HG02884 (cell line): ENCODE data around the gene UBR4.

ENCODE experiments used
- ATAC-seq: cut with Tn5 transposase; IDR thresholded peaks from one replicate; pipeline ENCODE4 v1.9.1; 2021; ENCODE audit warnings: mild to moderate bottlenecking, moderate library complexity; ENCODE audit not compliant: unreplicated experiment

Gene UBR4

DNA sequence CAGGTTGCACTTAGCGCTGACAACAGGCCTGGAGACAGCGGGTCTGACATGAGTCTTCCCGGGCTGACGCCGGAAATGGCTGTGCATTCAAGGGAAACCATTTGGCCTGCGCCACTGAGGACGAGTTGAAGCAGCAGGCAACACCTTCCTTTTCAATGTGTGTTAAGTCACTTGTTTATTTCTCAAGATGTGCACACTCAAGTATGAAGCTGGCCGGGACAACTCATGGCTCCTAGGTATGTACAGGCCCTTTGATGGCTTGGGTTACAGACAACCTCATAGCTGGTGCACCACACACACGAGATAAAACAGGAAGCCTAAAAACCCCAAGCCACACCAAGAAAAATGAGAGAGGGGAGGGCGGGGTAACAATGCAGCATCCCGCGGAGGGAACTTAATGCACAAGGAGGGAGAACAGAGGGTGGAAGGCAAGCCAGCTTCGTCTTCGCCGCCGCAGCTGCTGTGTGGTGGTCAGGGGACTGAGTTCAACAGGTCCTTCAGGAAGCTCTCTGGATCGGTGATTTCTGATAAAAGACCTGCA is 135.6 kb downstream of the UBR4 start:
- no peak for ATAC-seq

DNA sequence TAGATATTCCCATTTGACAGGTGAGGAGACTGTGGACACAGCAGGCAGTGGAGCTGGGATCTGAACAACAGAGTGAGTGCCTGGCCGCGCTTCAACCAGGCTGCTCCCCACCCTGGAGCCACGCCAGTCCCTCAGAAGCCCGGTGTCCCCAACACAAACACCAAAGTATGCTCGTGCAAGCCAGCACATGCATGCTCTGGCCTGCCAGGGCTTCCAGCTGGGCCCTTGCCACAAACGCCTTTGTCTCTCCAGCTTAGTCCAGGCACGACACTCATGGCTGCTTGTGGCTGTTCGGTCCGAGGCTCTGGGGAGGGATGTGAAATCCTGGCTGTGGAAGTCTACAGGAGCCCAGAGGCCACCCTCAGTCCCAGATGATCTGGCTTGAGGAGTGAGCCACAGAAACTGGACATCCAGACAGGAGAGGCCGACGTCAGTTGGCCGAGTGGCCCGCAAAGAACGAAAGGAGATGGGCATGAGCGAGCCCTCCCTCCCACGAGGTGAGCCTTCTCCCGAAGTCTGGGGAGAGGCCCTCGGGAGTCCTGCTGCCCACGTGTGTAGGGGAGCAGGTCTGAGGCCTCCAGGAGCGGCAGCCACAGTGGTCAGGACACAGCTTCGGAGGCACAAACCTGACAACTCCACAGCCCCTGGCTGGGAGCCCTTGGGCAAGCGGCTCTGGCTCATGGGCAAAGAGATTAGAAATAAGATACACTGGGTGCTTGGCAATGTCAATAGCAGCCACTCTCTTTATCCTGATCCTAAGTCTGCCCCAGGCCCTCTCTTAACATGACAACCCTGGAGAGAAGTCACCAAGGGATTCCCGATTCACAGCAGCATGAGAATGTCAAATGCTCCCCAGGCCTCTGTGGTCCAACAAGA is 136.5 kb downstream of the UBR4 start:
- no peak for ATAC-seq

- ATAC-seq: no peak
These were observed 137.6 kb downstream of the UBR4 start for GRCh38 chr1:19072285-19072981.

- ATAC-seq: no peak
These were observed 138.3 kb downstream of the UBR4 start for GRCh38 chr1:19071674-19072281.

DNA sequence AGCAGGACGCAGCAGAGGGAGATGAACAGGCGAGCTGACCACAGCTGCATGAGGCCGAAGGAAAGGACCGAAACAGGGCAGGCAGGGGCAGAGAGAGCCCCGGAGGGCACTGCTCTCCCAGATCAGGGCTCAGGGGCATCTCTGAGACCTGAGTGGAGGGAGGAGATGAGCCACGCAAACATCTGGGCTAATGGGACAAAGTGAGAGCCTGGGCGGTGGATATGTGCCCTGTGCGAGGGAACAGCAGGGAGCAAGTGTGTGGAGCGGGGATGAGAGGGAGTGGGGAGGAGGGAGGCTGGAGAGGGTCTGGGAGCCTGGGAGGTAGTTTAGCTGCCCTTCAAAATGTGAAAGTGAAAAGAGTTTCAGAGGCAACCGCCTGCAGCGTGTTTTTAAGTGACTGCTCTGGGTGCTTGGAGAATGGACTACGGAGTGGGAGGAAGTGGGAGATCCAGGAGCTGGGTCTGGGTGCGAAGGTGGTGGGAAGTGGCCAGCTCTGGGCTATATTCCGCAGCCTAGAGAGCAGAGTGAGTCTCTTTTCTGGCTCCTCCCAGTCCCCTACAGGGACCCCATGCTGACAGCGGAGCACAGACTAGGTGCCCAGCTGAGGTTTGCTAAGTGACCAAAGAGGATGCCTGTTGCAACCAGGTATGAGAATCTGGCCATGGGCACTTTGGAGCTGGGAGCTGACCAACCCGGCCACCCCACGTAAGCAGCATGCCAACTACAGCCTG is 139.0 kb downstream of the UBR4 start:
- no peak for ATAC-seq

GRCh38 chr1:19070197-19070651 is 139.8 kb downstream of the UBR4 start:
- ATAC-seq: no peak

DNA sequence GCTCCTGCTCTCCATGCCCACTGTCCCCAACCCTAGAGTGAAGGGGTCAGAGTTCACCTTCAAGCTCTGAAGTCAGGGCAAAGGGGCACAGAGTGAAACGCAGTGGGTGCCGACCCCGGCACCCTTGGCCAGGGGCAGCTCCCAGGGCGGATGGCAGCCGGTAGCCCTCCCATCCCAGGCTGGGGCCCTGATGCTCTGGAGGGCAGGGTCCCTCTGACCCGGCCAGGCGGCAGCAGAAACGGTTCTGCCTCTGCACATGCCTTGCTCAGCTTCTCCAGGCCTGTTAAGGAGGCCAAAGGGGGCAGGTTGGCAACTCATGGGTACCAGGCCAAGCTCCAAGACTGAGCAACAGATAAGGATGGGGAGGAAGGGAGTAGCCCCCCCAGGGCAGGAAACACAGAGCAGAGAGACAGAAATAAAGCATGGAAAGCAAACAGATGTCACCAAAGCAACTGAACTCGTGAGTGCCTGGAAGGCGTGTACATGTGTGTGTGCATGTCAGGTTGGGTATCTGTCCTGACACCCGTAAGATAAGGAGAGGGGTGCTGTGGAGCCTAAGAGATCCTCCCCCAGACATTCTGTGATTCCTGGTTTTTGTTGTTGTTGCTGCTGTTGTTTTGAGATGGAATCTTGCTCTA is 141.3 kb downstream of the UBR4 start:
- ATAC-seq: no peak

DNA sequence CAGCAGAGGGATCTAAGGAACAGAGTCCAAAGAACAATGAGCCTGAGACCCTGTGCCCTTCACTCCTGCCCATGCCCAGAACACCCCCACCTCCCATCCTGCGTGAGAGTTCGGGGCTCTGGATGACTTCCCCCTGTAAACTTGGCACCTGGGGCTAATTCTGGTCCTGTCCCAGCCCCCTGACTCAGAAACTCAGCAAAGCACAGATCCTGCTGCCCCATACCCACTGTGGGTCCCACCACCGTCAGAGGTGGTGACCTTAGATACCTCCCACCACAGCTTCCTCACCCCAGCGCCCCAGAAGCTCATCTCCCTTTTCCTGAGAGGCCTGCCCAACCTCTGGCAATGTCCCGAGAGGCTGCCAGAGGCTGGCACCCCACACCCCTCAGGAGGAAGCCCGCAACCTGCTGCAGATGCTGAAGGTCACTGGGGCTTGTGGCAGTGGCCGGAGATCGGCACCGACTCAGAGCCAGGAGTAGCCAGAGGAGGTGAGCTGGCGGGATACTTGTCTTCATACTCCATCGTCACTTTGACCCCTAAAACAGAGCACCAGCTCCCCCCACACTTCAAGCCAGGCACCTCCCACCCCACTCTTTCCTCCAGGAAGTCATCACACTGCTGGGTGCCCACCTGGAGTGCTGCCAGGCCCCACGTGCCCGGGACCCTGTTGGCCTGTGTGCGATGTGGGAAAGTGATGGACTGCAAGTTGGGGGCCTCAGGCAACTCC is 142.0 kb downstream of the UBR4 start:
- ATAC-seq: no peak

DNA sequence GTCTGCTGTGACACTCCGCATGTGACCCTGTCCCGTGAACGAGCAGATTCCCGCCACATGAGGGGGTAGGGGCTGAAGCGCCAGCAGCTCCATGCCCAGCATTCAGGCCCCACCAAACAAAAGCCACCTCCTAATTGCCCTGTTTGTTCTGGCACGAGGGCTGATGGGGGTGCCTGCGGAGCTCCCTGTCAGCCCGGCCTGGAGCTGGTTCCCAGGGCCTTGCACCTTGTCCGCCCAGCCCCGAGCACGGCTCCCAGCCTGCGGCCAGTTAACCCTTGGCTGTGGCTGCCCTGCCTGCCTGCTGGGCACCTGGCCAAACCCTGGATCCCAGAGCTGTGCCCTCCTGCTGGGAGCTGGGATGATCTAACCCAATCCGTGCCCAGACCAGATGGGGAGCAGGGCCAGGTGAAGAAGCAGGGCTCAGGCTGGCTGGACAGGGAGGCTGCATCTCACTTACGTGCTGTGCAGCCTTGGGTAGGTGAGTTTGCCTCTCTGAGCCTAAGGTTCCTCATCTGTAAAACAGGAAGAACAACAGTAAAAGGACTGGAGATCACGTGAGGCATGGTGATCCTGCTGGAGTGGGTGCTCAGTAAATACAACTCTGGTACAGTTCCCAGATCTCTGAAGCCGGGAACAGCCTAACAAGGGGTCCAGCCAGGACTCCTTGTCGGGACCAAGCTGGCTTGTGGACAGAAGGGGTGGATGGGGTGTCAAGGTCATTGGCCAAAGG is 142.7 kb downstream of the UBR4 start:
- ATAC-seq: no peak

GRCh38 chr1:19066874-19067181 is 143.2 kb downstream of the UBR4 start:
- ATAC-seq: no peak

- ATAC-seq: no peak
These were observed 143.7 kb downstream of the UBR4 start for GRCh38 chr1:19066248-19066873.

DNA sequence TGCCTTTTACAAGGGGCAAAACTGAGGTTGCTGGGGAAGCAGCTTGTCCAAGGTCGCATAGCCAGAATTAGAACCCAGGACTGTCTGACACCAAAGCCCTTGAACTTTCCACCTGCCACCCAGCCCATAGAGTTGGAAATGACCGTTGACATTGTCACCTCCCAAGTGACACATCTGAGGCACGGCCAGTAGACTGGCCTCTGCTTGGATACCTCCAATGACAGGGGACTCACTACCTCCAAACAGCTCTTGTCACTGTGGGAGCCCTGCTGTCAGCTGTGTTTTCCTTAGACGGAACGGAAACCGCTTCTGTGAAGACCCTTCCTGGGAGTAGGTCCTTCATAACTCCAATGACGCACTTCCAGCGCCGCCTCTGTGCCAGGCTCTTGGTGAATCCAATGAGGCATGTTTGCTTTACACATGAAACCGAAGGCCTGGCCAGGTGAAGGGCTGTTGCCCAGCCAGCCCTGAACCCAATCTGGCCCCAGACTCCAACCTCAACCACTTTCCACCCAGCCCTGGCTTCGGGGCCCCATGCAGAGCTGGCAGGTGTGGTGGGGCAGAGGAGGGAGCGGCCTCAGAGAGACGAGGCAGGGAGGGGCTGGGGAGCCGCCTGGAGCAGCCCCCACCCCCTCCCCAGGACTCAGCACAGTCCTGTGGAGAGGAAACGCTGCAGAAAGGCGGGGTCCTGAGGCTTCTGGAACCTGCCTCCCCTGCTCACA is 144.4 kb downstream of the UBR4 start:
- ATAC-seq: no peak

DNA sequence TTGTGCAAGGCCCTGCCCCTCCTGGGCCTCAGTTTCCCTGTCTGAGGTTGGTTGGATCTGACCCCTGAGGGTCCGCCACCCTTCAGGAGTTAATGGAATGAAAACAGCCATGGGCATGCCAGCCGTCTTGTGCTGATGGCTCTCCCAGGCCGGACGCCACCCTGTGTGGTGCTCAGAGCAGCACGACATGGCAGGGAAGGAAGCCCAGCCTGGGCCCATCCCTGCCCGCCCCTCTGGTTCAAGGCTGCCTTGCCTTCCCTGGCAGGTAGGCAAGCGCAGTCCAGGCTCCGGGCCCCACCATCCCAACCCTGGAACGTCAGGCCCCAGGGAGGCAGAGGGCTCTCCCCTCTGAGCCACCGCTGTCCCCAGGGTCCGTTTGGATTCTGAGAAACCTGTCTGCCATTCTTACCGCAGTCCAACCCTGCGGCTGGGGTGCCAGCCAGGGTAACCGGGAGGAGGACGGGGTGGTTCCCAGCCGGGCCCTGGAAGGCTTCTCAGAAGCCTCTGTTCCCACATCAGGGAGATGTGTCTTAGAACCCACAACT is 145.1 kb downstream of the UBR4 start:
- ATAC-seq: no peak

DNA sequence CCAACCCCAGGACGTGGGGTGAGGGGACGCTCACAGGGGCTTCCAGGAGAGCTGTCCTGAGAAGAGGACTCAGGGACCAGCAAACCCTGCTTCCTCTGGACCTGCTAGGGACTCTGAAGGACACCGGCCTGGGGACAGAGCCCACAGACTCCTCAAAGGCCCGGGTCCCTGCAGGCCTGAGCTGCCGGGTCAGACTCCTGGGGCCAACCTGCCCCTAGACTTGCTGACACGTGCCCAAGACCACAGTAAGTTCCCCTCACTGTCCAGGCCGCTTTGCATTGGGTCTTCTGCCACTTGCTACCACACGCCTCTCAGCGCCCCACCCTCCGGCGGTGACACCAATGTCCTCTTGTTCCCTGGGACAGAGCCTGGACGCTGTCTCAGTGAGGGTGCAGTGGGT is 146.9 kb downstream of the UBR4 start:
- no peak for ATAC-seq

- ATAC-seq: no peak
These were observed 147.6 kb downstream of the UBR4 start for GRCh38 chr1:19062258-19063029.

- no peak for ATAC-seq
These were observed 148.3 kb downstream of the UBR4 start for GRCh38 chr1:19061798-19062197.

GRCh38 chr1:19061343-19061742 is 148.7 kb downstream of the UBR4 start:
- no peak for ATAC-seq
